ENCODE measurements around the gene TRIM38.
A peak's percentile ranks its signal among the peaks of the same experiment; 100 is the strongest.

Gene TRIM38

GRCh38 chr6:26020329-26021000 is 57.9 kb downstream of the TRIM38 start:
- Mint-ChIP-seq H3K4me1 (peaks cover 27% of the 10 kb centered on the region), H3K4me3 (peak overlapping the region; percentile 96), H3K27ac (peak overlapping the region; percentile 100), H3K9me3 (no peaks in the 10 kb centered on the region), H3K36me3 (peaks cover 26% of the 10 kb centered on the region)
- peak; percentile 77 for ATAC-seq
- DNase-seq (ENCODE audit: low spot score in 2 of 2), result peak; percentile 60 to 92

GRCh38 chr6:26021001-26021349 is 58.4 kb downstream of the TRIM38 start:
- peak in 1 of 2 donors; percentile 82 for DNase-seq (ENCODE audit: low spot score in 2 of 2)
- Mint-ChIP-seq H3K27ac (peak overlapping the region; percentile 100), H3K36me3 (peaks cover 30% of the 10 kb centered on the region), H3K4me1 (peaks cover 32% of the 10 kb centered on the region), H3K4me3 (peak overlapping the region; percentile 96), H3K9me3 (no peaks in the 10 kb centered on the region)
- no peak for ATAC-seq

- H3K4me1 Mint-ChIP-seq, result peaks cover 38% of the 10 kb centered on the region
- ATAC-seq (peak; percentile 71), DNase-seq (ENCODE audit: low spot score in 2 of 2) (peak; percentile 62 to 92)
- no peaks in the 10 kb centered on the region for H3K9me3 Mint-ChIP-seq
- peak overlapping the region; percentile 96 for H3K4me3 Mint-ChIP-seq
- H3K27ac Mint-ChIP-seq, result peak overlapping the region; percentile 100
- peaks cover 36% of the 10 kb centered on the region for H3K36me3 Mint-ChIP-seq
Observed at GRCh38 chr6:26021350-26022131, 58.9 kb downstream of the TRIM38 start.

- peak overlapping the region; percentile 100 for H3K27ac Mint-ChIP-seq
- peaks cover 41% of the 10 kb centered on the region for H3K4me1 Mint-ChIP-seq
- DNase-seq (ENCODE audit: low spot score in 2 of 2) (no peak), ATAC-seq (no peak)
- H3K9me3 Mint-ChIP-seq, result no peaks in the 10 kb centered on the region
- H3K4me3 Mint-ChIP-seq, result peak overlapping the region; percentile 96
- H3K36me3 Mint-ChIP-seq, result peaks cover 42% of the 10 kb centered on the region
Observed at GRCh38 chr6:26022132-26022472, 59.5 kb downstream of the TRIM38 start.

- DNase-seq (ENCODE audit: low spot score in 2 of 2) (no peak), ATAC-seq (no peak)
- no peaks in the 10 kb centered on the region for H3K9me3 Mint-ChIP-seq
- H3K4me1 Mint-ChIP-seq, result peaks cover 38% of the 10 kb centered on the region
- H3K4me3 Mint-ChIP-seq, result peak overlapping the region; percentile 96
- H3K36me3 Mint-ChIP-seq, result peaks cover 46% of the 10 kb centered on the region
- peak overlapping the region; percentile 100 for H3K27ac Mint-ChIP-seq
Observed at GRCh38 chr6:26022737-26023136, 60.1 kb downstream of the TRIM38 start.

GRCh38 chr6:26024651-26025046 is 62.0 kb downstream of the TRIM38 start:
- peaks cover 44% of the 10 kb centered on the region for H3K36me3 Mint-ChIP-seq
- DNase-seq (ENCODE audit: low spot score in 2 of 2), result no peak
- no peak for ATAC-seq
- H3K9me3 Mint-ChIP-seq, result no peaks in the 10 kb centered on the region
- H3K4me3 Mint-ChIP-seq, result no peak overlapping the region
- peaks cover 42% of the 10 kb centered on the region for H3K4me1 Mint-ChIP-seq
- H3K27ac Mint-ChIP-seq, result no peak overlapping the region

- no peak for DNase-seq (ENCODE audit: low spot score in 2 of 2)
- ATAC-seq, result no peak
- Mint-ChIP-seq H3K27ac (peak overlapping the region; percentile 97), H3K4me1 (peaks cover 42% of the 10 kb centered on the region), H3K36me3 (peaks cover 38% of the 10 kb centered on the region), H3K9me3 (no peaks in the 10 kb centered on the region), H3K4me3 (peak overlapping the region; percentile 75)
Observed at GRCh38 chr6:26025047-26025893, 62.7 kb downstream of the TRIM38 start.

- H3K4me3 Mint-ChIP-seq, result peak overlapping the region; percentile 75
- ATAC-seq, result peak; percentile 60
- H3K9me3 Mint-ChIP-seq, result no peaks in the 10 kb centered on the region
- peak overlapping the region; percentile 97 for H3K27ac Mint-ChIP-seq
- peaks cover 31% of the 10 kb centered on the region for H3K36me3 Mint-ChIP-seq
- H3K4me1 Mint-ChIP-seq, result peaks cover 38% of the 10 kb centered on the region
- peak; percentile 65 to 91 for DNase-seq (ENCODE audit: low spot score in 2 of 2)
Observed at GRCh38 chr6:26025894-26026832, 63.6 kb downstream of the TRIM38 start.

GRCh38 chr6:26026833-26027490 is 64.4 kb downstream of the TRIM38 start:
- Mint-ChIP-seq H3K4me3 (peak overlapping the region; percentile 75), H3K4me1 (peaks cover 40% of the 10 kb centered on the region), H3K27ac (peak overlapping the region; percentile 97), H3K36me3 (peaks cover 31% of the 10 kb centered on the region), H3K9me3 (no peaks in the 10 kb centered on the region)
- peak; percentile 86 to 99 for DNase-seq (ENCODE audit: low spot score in 2 of 2)
- peak; percentile 79 for ATAC-seq

- DNase-seq (ENCODE audit: low spot score in 2 of 2) (no peak), ATAC-seq (no peak)
- Mint-ChIP-seq H3K4me1 (peaks cover 40% of the 10 kb centered on the region), H3K36me3 (peaks cover 36% of the 10 kb centered on the region), H3K27ac (peak overlapping the region; percentile 97), H3K4me3 (peak overlapping the region; percentile 75), H3K9me3 (no peaks in the 10 kb centered on the region)
Observed at GRCh38 chr6:26027491-26028211, 65.0 kb downstream of the TRIM38 start.

GRCh38 chr6:26028212-26028745 is 65.7 kb downstream of the TRIM38 start:
- ATAC-seq (no peak), DNase-seq (ENCODE audit: low spot score in 2 of 2) (no peak)
- peak overlapping the region; percentile 75 for H3K4me3 Mint-ChIP-seq
- peak overlapping the region; percentile 97 for H3K27ac Mint-ChIP-seq
- H3K4me1 Mint-ChIP-seq, result peaks cover 47% of the 10 kb centered on the region
- peaks cover 42% of the 10 kb centered on the region for H3K36me3 Mint-ChIP-seq
- no peaks in the 10 kb centered on the region for H3K9me3 Mint-ChIP-seq

- DNase-seq (ENCODE audit: low spot score in 2 of 2) (no peak), ATAC-seq (no peak)
- no peak overlapping the region for H3K4me3 Mint-ChIP-seq
- H3K4me1 Mint-ChIP-seq, result peaks cover 53% of the 10 kb centered on the region
- H3K27ac Mint-ChIP-seq, result peak overlapping the region; percentile 97
- H3K36me3 Mint-ChIP-seq, result peaks cover 49% of the 10 kb centered on the region
- H3K9me3 Mint-ChIP-seq, result no peaks in the 10 kb centered on the region
Observed at GRCh38 chr6:26028746-26029569, 66.4 kb downstream of the TRIM38 start.

- no peaks in the 10 kb centered on the region for H3K9me3 Mint-ChIP-seq
- peaks cover 53% of the 10 kb centered on the region for H3K36me3 Mint-ChIP-seq
- no peak overlapping the region for H3K27ac Mint-ChIP-seq
- H3K4me3 Mint-ChIP-seq, result no peak overlapping the region
- DNase-seq (ENCODE audit: low spot score in 2 of 2) (no peak), ATAC-seq (no peak)
- peaks cover 59% of the 10 kb centered on the region for H3K4me1 Mint-ChIP-seq
Observed at GRCh38 chr6:26029570-26029856, 66.9 kb downstream of the TRIM38 start.

Measured in stimulated activated effector memory CD8-positive, alpha-beta T cell treated with anti-CD3 and anti-CD28 coated beads, Interleukin-12 subunit alpha, Interleukin-12 subunit beta, amount 100 ng/mL, for 72 hours (primary cell).